ENCODE measurements around the gene EIF5B.

EIF5B gene

GRCh38 chr2:99382143-99382542 lies 45.0 kb downstream of the EIF5B start:
- TF ChIP-seq CTCF (IDR thresholded peaks at IDR 0.05): no peak
- Histone ChIP-seq H3K79me2 (no peaks in the 10 kb centered on the region), H3K9ac (no peak overlapping the region), H3K4me1 (no peaks in the 10 kb centered on the region), H3K27ac (no peak overlapping the region), H3K9me3 (ENCODE audit: control insufficient read depth, low read length) (no peaks in the 10 kb centered on the region), H3K27me3 (ENCODE audit: control insufficient read depth, insufficient read depth, low read length) (no peaks in the 10 kb centered on the region), H3K4me2 (ENCODE audit: low read length) (no peak overlapping the region), H2AFZ (no peak overlapping the region), H3K4me3 (ENCODE audit: low read depth, low read length) (no peak overlapping the region), H3K36me3 (ENCODE audit: control insufficient read depth, insufficient read depth, low read length) (no peaks in the 10 kb centered on the region)

- no peaks in the 10 kb centered on the region for H3K36me3 ChIP-seq (ENCODE audit: control insufficient read depth, insufficient read depth, low read length)
- H3K9ac ChIP-seq: no peak overlapping the region
- H3K27ac ChIP-seq: no peak overlapping the region
- no peak for TF ChIP-seq CTCF (IDR thresholded peaks at IDR 0.05)
- H3K79me2 ChIP-seq: no peaks in the 10 kb centered on the region
- H3K27me3 ChIP-seq (ENCODE audit: control insufficient read depth, insufficient read depth, low read length): no peaks in the 10 kb centered on the region
- no peaks in the 10 kb centered on the region for H3K4me1 ChIP-seq
- H3K4me2 ChIP-seq (ENCODE audit: low read length): no peak overlapping the region
- no peak overlapping the region for H3K4me3 ChIP-seq (ENCODE audit: low read depth, low read length)
- no peaks in the 10 kb centered on the region for H3K9me3 ChIP-seq (ENCODE audit: control insufficient read depth, low read length)
- H2AFZ ChIP-seq: no peak overlapping the region
Observed at GRCh38 chr2:99386011-99386410, 48.8 kb downstream of the EIF5B start.

DNA sequence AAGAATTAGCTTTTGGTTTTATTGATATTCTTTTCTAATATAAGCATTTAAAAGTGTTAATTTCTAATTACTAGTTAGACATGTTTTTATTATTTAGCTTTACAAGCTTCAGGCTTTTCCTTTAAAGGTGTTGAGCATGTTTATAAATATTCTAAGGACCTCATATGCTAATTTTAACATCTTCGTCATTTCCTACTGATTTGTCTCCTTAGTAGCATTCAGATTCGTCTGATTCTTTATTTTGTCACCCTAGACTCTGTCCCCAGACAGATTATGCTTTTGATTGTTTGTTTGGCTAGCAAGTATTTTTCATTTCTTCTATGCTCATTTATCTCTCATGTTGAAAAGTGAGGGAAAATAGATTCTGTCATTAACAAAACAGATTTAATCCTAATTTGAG lies 51.7 kb downstream of the EIF5B start:
- Histone ChIP-seq H3K36me3 (ENCODE audit: control insufficient read depth, insufficient read depth, low read length) (no peaks in the 10 kb centered on the region), H3K27me3 (ENCODE audit: control insufficient read depth, insufficient read depth, low read length) (no peaks in the 10 kb centered on the region)
- no peak for TF ChIP-seq CTCF (IDR thresholded peaks at IDR 0.05)

DNA sequence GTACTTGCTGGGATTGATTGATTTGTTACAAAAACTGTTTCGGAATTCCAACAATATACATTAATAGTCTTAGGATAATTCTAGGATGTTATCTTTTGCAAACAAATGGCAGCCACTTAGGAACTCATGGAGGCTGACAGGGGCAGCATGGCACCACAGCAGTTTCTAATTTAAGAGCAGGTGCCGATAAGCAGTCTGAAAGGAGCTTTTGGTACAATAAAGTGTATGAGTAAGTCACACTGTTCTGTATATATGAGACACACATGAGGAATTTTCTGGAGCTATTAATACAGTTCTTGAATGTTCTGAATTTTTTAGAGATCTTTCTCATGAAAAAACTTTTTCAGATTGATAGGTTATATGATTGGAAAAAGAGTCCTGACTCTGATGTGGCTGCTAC lies 52.2 kb downstream of the EIF5B start:
- Histone ChIP-seq H3K9me3 (ENCODE audit: control insufficient read depth, low read length) (no peaks in the 10 kb centered on the region), H3K9ac (no peak overlapping the region), H3K4me3 (ENCODE audit: low read depth, low read length) (no peak overlapping the region), H3K27ac (no peak overlapping the region), H3K4me2 (ENCODE audit: low read length) (no peak overlapping the region), H2AFZ (no peak overlapping the region), H3K27me3 (ENCODE audit: control insufficient read depth, insufficient read depth, low read length) (no peaks in the 10 kb centered on the region), H3K36me3 (ENCODE audit: control insufficient read depth, insufficient read depth, low read length) (no peaks in the 10 kb centered on the region), H3K4me1 (no peaks in the 10 kb centered on the region), H3K79me2 (no peaks in the 10 kb centered on the region)
- no peak for TF ChIP-seq CTCF (IDR thresholded peaks at IDR 0.05)

More for the DNA sequence above, 51.7 kb downstream of the EIF5B start:
- Histone ChIP-seq H3K9me3 (ENCODE audit: control insufficient read depth, low read length) (no peaks in the 10 kb centered on the region), H3K4me3 (ENCODE audit: low read depth, low read length) (no peak overlapping the region), H3K27ac (no peak overlapping the region), H3K79me2 (no peaks in the 10 kb centered on the region), H2AFZ (no peak overlapping the region), H3K4me1 (no peaks in the 10 kb centered on the region), H3K4me2 (ENCODE audit: low read length) (no peak overlapping the region), H3K9ac (no peak overlapping the region)

DNA sequence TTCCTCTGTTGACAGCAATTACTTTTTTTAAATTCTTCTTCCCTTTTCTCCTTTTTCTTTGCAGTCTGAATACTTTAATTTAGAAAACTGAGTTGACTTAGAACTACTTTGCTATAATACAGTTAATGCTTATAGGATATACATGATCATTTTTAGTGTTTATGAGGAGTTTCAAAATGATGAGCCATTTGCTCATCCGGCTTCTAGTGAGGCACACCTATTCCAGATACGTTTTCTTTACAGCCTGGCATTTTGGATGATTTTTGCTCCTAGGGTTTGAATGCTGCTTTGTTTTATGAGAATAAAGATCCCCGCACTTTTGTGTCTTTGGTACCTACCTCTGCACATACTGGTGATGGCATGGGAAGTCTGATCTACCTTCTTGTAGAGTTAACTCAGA lies 52.8 kb downstream of the EIF5B start:
- TF ChIP-seq CTCF (IDR thresholded peaks at IDR 0.05): no peak
- no peak overlapping the region for H3K9ac ChIP-seq

More for the DNA sequence above, 52.8 kb downstream of the EIF5B start:
- Histone ChIP-seq H3K36me3 (ENCODE audit: control insufficient read depth, insufficient read depth, low read length) (no peaks in the 10 kb centered on the region), H3K27me3 (ENCODE audit: control insufficient read depth, insufficient read depth, low read length) (no peaks in the 10 kb centered on the region), H3K9me3 (ENCODE audit: control insufficient read depth, low read length) (no peaks in the 10 kb centered on the region), H3K27ac (no peak overlapping the region), H3K4me3 (ENCODE audit: low read depth, low read length) (no peak overlapping the region), H3K79me2 (no peaks in the 10 kb centered on the region), H3K4me1 (no peaks in the 10 kb centered on the region), H3K4me2 (ENCODE audit: low read length) (no peak overlapping the region), H2AFZ (no peak overlapping the region)

Data from parathyroid adenoma (tissue), 2 donors.